CD4-positive, alpha-beta T cell (primary cell): ENCODE results near the gene PRR15L. TPM values are rescaled to one million over a fixed set of nuclear protein-coding genes. Genes with fewer than 3 reads are reported as not detected.

Source experiments
- ATAC-seq: fragments of 200-7000 bp; cut with Tn5 transposase; one replicate; pipeline ENCODE4 v1.10.0; 2022; ENCODE audit warnings: mild to moderate bottlenecking; ENCODE audit not compliant: poor library complexity
- CTCF ChIA-PET: fragments of 350-600 bp; sonication (Branson Sonifier 250); formaldehyde crosslinking; loops from one replicate; lab custom pipeline; 2021; ENCODE audit warnings: antibody characterized with exemption, inconsistent platforms; lab: Charles Lee
- POLR2A ChIA-PET: fragments of 350-600 bp; sonication (Branson Sonifier 250); formaldehyde crosslinking; loops from one replicate; lab custom pipeline; 2021; ENCODE audit warnings: antibody characterized with exemption, inconsistent platforms; lab: Charles Lee
- DNase-seq, 14 experiments: peaks; one replicate each; pipeline ENCODE4 v3.0.0-alpha.2; 2013 to 2020; ENCODE audit warnings: mixed read lengths in 2 of 14
- H3K27ac ChIP-seq, 2 donors: one replicate each; pipeline versions ENCODE4 v1.5.1 to v1.7.0; 2013; ENCODE audit warnings: low read length in 2 of 2, low read depth in 1 of 2, mild to moderate bottlenecking in 1 of 2
- H3K27me3 ChIP-seq, 2 experiments: 1 replicate in 1 of 2; 2 replicates in 1 of 2; pipeline versions ENCODE4 v1.6.1 to v1.7.0; 2013; ENCODE audit warnings: low read length in 2 of 2, control low read depth in 1 of 2, mild to moderate bottlenecking in 1 of 2, moderate library complexity in 1 of 2; ENCODE audit not compliant: insufficient read depth in 2 of 2, control insufficient read depth in 1 of 2
- H3K36me3 ChIP-seq: one replicate; pipeline ENCODE4 v1.6.1; 2013; ENCODE audit warnings: low read length, control low read depth; ENCODE audit not compliant: insufficient read depth
- H3K4me1 ChIP-seq: one replicate; pipeline ENCODE4 v1.6.1; 2013; ENCODE audit warnings: low read length, control low read depth; ENCODE audit not compliant: insufficient read depth
- H3K4me3 ChIP-seq: one replicate; pipeline ENCODE4 v1.5.1; 2013; ENCODE audit warnings: mild to moderate bottlenecking, low read length, moderate library complexity
- H3K9me3 ChIP-seq, 2 experiments: 1 replicate in 1 of 2; 2 replicates in 1 of 2; pipeline versions ENCODE4 v1.6.1 to v1.7.0; 2013; ENCODE audit warnings: low read length in 2 of 2, mild to moderate bottlenecking in 2 of 2, control low read depth in 1 of 2, moderate library complexity in 1 of 2; ENCODE audit not compliant: control insufficient read depth in 1 of 2, insufficient read depth in 1 of 2
- H3K27ac Mint-ChIP-seq: one replicate; pipeline ENCODE4 v1.8.0; 2020; ENCODE audit warnings: mixed read lengths
- H3K27me3 Mint-ChIP-seq: one replicate; pipeline ENCODE4 v1.8.0; 2021; ENCODE audit warnings: mixed read lengths
- H3K36me3 Mint-ChIP-seq: one replicate; pipeline ENCODE4 v1.8.0; 2021; ENCODE audit warnings: low read depth, mixed read lengths
- H3K4me1 Mint-ChIP-seq: one replicate; pipeline ENCODE4 v1.8.0; 2021; ENCODE audit warnings: low read depth, mixed read lengths
- H3K4me3 Mint-ChIP-seq: one replicate; pipeline ENCODE4 v1.8.0; 2020; ENCODE audit warnings: mild to moderate bottlenecking, mixed read lengths
- H3K9me3 Mint-ChIP-seq: one replicate; pipeline ENCODE4 v1.8.0; 2020; ENCODE audit warnings: mixed read lengths
- intact Hi-C, 2 experiments: fragments of 100-400 bp; cut with DNase I in 1 of 2; cut with micrococcal nuclease in 1 of 2; formaldehyde crosslinking; loops; one replicate each; pipeline versions ENCODE4 v1.15.1 to v1.9.0; 2023 to 2025; cut with DNase I, micrococcal nuclease
- polyA plus RNA-seq, 2 donors: library from polyadenylated mRNA; unstranded; fragments of 120-200 nt; gene quantifications; one replicate each; pipeline ENCODE4 v1.2.1, GENCODE V29; 2013
- total RNA-seq, 174 experiments: library from RNA in 2 of 174; stranded (reverse) in 2 of 174; gene quantifications; one replicate each; pipeline ENCODE4 v1.2.3 and lab custom pipeline; 2021 to 2026
- TF ChIP-seq, protein P1 (sequence below): fragments of 200-600 bp; IDR thresholded peaks from one replicate; pipeline ENCODE4 v1.8.0; 2022; ENCODE audit warnings: antibody characterized with exemption, mild to moderate bottlenecking

PRR15L gene, protein sequence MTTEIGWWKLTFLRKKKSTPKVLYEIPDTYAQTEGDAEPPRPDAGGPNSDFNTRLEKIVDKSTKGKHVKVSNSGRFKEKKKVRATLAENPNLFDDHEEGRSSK
- total RNA-seq (not detected), total RNA-seq (lab: John Stamatoyannopoulos, UW) (0 to 0.08 (median 0) reads per million in 172 experiments)
- polyA plus RNA-seq (2013, experiment 1 of 2) = 0.18 TPM
- polyA plus RNA-seq (2013, experiment 2 of 2) = 0.29 TPM

DNA sequence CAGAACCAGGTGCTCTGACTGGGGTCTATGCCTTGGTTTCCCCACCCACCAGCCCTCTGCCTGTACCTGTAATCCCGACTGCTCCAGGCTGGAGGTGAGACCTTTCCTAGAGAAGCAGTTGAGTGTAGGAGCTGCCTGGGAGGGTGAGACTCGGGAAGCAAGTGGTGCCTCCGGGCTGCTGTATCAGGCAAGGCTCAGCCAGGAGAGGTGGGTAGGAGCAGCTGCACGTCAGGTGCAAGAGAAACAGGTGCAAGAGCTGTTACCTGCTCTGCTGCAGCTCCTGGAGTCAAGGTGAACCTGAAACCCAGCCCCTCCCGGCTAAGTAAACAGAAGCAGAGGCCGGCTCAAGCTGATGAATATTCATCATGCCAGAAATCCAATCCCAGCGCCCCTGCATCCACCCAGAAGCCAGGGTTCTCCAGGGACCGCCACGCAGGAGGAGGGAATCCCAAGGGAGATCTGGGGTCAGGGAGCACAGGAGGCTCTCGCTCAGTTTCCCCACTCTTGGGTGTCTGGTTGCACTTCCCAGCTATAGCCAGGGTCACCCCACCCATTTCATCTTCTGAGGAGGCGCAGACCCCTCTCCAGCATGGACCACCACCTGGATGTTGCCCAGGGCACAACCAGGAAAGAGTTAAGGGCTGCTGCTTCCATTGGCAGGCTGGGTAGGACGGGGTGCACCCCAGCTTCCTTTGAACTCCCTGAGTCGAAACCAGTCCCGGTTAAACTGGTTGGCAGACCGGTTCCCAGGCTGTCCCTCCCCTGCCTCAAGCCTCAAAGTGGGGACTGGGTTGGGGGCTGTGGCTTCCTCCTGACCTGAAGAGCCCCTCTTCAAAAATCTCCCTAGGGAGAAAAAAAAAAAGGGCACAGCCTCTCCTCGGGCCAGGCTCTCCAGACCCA, at the start of gene PRR15L:
PRR15L (minus strand) TSS at position 293 of the 900 bp plus-strand sequence. CDS start 4,649 bp downstream, outside the sequence.
- H3K27ac Mint-ChIP-seq = no peak within 1 kb of the TSS

DNA sequence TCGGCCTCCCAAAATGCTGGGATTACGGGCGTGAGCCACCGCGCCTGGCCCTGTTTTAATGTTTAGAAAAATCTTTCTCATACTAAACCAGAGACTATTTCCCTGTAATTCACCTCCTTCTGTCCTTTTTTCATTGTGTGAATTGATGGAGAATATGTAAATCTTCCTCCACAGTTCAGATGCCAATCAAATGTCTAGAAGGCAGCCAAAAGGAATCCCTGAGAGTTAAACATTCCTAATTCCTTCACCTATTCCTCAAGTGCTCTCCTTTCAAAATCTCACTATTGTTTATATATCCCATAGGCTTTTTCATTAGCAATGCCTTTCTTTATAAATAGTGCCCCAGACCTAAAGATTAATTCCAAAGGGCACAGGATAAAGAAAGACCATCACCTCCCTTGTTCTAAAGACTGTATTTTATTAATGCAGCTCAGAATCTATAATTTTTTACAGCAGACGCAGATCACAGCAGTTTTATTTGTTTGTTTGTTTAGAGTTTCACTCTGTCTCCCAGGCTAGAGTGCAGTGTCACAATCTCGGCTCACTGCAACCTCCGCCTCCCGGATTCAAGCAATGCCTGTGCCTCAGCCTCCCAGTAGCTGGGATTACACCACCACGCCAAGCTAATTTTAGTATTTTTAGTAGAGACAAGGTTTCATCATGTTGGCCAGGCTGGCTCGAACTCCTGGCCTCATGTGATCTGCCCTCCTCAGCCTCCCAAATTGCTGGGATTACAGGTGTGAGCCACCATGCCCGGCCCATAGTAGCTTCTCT, 49.4 kb upstream of the PRR15L start:
- Histone ChIP-seq H3K36me3 (no peaks in the 10 kb centered on the region), H3K27me3 (peaks cover 21% of the 10 kb centered on the region in 2 experiments), H3K27ac (no peak overlapping the region), H3K4me3 (no peak overlapping the region), H3K4me1 (peaks cover 9% of the 10 kb centered on the region), H3K9me3 (no peaks in the 10 kb centered on the region)
- Mint-ChIP-seq H3K4me3 (no peak overlapping the region), H3K27me3 (peaks cover 59% of the 10 kb centered on the region), H3K4me1 (peaks cover 10% of the 10 kb centered on the region), H3K27ac (no peak overlapping the region), H3K9me3 (no peaks in the 10 kb centered on the region), H3K36me3 (no peaks in the 10 kb centered on the region)
- DNase-seq (no peak), ATAC-seq (no peak)
- CTCF ChIA-PET = interaction anchor here (1.0 kb wide), 1 partner anchor 9 kb away, joined by 3 read pairs; no protein-coding TSS in a partner anchor
- TF ChIP-seq, protein P1, sequence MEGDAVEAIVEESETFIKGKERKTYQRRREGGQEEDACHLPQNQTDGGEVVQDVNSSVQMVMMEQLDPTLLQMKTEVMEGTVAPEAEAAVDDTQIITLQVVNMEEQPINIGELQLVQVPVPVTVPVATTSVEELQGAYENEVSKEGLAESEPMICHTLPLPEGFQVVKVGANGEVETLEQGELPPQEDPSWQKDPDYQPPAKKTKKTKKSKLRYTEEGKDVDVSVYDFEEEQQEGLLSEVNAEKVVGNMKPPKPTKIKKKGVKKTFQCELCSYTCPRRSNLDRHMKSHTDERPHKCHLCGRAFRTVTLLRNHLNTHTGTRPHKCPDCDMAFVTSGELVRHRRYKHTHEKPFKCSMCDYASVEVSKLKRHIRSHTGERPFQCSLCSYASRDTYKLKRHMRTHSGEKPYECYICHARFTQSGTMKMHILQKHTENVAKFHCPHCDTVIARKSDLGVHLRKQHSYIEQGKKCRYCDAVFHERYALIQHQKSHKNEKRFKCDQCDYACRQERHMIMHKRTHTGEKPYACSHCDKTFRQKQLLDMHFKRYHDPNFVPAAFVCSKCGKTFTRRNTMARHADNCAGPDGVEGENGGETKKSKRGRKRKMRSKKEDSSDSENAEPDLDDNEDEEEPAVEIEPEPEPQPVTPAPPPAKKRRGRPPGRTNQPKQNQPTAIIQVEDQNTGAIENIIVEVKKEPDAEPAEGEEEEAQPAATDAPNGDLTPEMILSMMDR = no peak
- POLR2A ChIA-PET = interaction anchor here (1.9 kb wide), 1 partner anchor 37 kb away, joined by 6 read pairs; the partner anchor contains the start of gene CDK5RAP3
- intact Hi-C loops = no loop called here

More for the DNA sequence above, at the start of gene PRR15L:
- H3K9me3 Mint-ChIP-seq = no peaks in the 10 kb centered on the region
- H3K27me3 Mint-ChIP-seq = no peaks in the 10 kb centered on the region
- H3K36me3 ChIP-seq = no peaks in the 10 kb centered on the region
- DNase-seq (no peak), ATAC-seq (no peak)
- no peaks in the 10 kb centered on the region for H3K36me3 Mint-ChIP-seq
- no peak within 1 kb of the TSS for H3K4me3 Mint-ChIP-seq
- intact Hi-C loops = no loop called here
- TF ChIP-seq, protein P1 = no peak
- no peak within 1 kb of the TSS for H3K27ac ChIP-seq
- no peaks in the 10 kb centered on the region for H3K4me1 ChIP-seq
- H3K4me3 ChIP-seq = no peak within 1 kb of the TSS
- no peaks in the 10 kb centered on the region for H3K4me1 Mint-ChIP-seq
- ChIA-PET POLR2A (no interaction called here), CTCF (interaction anchor here (1.3 kb wide), 1 partner anchor 14 kb away, joined by 7 read pairs; the partner anchor contains the start of gene CDK5RAP3)
- H3K9me3 ChIP-seq = no peaks in the 10 kb centered on the region
- no peaks in the 10 kb centered on the region for H3K27me3 ChIP-seq

DNA sequence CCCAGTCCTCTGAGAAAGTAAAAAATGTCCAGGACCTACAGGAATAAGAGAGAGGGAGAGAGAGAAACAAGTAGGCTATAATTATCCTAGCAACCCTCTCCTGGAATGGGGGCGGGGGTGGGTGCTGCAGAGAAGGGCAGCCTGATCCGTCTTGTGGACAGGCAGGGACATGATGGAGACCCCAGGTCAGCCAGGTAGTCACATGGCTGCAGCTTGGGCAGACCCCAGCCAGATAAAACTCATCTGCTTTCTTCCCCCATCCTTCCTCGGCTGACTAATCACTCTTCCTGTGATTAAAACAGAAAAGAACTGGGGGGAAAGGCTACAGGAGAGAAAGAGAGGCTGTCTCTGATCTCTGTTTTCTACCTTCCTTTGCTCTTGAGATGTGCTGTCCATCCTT, 47.3 kb upstream of the PRR15L start:
- intact Hi-C loops = no loop called here
- Mint-ChIP-seq H3K9me3 (no peaks in the 10 kb centered on the region), H3K36me3 (no peaks in the 10 kb centered on the region), H3K4me3 (no peak overlapping the region), H3K27ac (no peak overlapping the region), H3K27me3 (peaks cover 47% of the 10 kb centered on the region), H3K4me1 (no peaks in the 10 kb centered on the region)
- Histone ChIP-seq H3K27ac (no peak overlapping the region), H3K4me1 (no peaks in the 10 kb centered on the region), H3K36me3 (no peaks in the 10 kb centered on the region), H3K4me3 (no peak overlapping the region), H3K9me3 (no peaks in the 10 kb centered on the region), H3K27me3 (peaks cover 5 to 9% of the 10 kb centered on the region in 2 experiments)
- no peak for DNase-seq
- POLR2A ChIA-PET = no interaction called here
- ATAC-seq = no peak
- TF ChIP-seq, protein P1 = no peak
- CTCF ChIA-PET = no interaction called here
